ENCODE results near the gene AHSP. TPM values are rescaled to one million over a fixed set of nuclear protein-coding genes. Genes with fewer than 3 reads are reported as not detected.

AHSP gene
- total RNA-seq, 2 donors from 2014 or later = not detected

DNA sequence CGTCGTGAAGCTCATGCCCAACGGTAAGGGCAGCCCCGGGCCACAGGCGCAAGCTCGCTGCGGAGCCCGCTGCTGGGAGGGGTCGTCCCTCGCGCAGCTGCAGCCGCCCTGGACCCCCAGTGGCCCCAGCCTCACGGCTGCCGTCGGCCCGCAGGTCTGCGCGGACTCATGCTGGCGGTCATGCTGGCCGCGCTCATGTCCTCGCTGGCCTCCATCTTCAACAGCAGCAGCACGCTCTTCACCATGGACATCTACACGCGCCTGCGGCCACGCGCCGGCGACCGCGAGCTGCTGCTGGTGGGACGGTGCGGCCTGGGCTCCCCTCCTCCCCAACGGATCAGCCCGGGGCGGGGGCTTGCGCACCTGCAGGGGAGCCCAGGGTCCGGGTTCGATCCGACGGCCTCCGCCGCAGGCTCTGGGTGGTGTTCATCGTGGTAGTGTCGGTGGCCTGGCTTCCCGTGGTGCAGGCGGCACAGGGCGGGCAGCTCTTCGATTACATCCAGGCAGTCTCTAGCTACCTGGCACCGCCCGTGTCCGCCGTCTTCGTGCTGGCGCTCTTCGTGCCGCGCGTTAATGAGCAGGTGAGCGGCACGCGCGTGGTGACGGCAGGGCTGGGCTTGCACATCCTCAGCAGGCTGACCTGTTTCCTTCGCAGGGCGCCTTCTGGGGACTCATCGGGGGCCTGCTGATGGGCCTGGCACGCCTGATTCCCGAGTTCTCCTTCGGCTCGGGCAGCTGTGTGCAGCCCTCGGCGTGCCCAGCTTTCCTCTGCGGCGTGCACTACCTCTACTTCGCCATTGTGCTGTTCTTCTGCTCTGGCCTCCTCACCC is 39.0 kb upstream of the AHSP start:
- no peak overlapping the region for H3K27ac ChIP-seq
- peaks cover 6 to 16% of the 10 kb centered on the region in 2 donors for H3K4me1 ChIP-seq (ENCODE audit: control insufficient read depth in 1 of 2, low read depth in 2 of 2)
- ATAC-seq (ENCODE audit: insufficient number of reproducible peaks, low FRiP score, low read depth) = no peak
- no peaks in the 10 kb centered on the region for H3K27me3 ChIP-seq (replicated peaks; ENCODE audit: insufficient read depth)
- H3K36me3 ChIP-seq = peaks cover 24% of the 10 kb centered on the region
- TF ChIP-seq, protein P1, sequence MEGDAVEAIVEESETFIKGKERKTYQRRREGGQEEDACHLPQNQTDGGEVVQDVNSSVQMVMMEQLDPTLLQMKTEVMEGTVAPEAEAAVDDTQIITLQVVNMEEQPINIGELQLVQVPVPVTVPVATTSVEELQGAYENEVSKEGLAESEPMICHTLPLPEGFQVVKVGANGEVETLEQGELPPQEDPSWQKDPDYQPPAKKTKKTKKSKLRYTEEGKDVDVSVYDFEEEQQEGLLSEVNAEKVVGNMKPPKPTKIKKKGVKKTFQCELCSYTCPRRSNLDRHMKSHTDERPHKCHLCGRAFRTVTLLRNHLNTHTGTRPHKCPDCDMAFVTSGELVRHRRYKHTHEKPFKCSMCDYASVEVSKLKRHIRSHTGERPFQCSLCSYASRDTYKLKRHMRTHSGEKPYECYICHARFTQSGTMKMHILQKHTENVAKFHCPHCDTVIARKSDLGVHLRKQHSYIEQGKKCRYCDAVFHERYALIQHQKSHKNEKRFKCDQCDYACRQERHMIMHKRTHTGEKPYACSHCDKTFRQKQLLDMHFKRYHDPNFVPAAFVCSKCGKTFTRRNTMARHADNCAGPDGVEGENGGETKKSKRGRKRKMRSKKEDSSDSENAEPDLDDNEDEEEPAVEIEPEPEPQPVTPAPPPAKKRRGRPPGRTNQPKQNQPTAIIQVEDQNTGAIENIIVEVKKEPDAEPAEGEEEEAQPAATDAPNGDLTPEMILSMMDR (IDR thresholded peaks at IDR 0.05) = no peak
- no peaks in the 10 kb centered on the region for H3K9me3 ChIP-seq
- peak overlapping the region; percentile 74 for H3K4me3 ChIP-seq
- DNase-seq (ENCODE audit: low spot score) = no peak

DNA sequence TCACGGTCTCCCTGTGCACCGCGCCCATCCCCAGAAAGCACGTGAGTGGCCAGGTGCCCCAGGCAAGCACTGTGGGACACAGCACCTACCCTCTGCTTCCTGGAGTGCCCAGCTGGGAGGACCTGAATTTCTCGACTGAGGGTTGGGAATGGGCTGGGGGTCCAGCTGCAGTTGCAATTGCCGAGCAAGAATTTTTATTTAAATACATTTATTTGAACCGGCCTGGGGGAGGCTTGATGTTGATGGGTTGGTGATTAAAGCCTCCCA is 38.5 kb upstream of the AHSP start:
- DNase-seq (ENCODE audit: low spot score) = no peak
- ATAC-seq (ENCODE audit: insufficient number of reproducible peaks, low FRiP score, low read depth) = no peak

DNA sequence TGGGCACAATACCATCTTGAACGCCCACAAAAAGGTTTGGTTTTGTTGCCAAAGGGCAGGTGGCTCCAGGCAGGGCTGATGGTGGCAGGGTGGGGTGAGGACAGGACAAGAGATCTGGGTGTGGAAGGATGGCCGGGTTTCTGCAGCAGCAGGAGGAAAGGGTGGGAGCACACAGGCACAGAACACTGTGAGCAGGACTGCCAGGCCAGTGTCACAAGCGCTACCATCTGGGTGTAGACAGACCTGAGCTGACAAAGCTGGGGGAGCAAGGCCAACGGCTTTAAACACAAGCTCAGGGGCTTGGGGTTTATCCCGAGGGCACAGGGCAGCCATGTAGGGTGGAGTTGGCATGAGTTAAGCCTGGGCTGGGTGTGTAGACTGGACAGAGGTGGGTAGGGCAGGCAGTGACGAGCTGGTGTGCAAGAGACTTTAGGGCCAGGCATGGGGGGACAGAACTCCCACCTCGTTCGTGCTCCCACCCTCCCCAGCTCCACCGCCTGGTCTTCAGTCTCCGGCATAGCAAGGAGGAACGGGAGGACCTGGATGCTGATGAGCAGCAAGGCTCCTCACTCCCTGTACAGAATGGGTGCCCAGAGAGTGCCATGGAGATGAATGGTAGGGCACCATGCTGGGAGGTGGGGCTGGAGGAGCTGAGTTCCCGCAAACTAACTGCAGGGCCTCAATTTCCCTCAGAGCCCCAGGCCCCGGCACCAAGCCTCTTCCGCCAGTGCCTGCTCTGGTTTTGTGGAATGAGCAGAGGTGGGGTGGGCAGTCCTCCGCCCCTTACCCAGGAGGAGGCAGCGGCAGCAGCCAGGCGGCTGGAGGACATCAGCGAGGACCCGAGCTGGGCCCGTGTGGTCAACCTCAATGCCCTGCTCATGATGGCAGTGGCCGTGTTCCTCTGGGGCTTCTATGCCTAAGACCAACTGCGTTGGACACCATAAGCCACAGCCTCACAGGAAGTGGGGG is 37.8 kb upstream of the AHSP start:
- H3K27me3 ChIP-seq (replicated peaks; ENCODE audit: insufficient read depth) = no peaks in the 10 kb centered on the region
- ATAC-seq (ENCODE audit: insufficient number of reproducible peaks, low FRiP score, low read depth) = no peak
- H3K27ac ChIP-seq = no peak overlapping the region
- no peaks in the 10 kb centered on the region for H3K9me3 ChIP-seq
- H3K36me3 ChIP-seq = peaks cover 27% of the 10 kb centered on the region
- no peak for DNase-seq (ENCODE audit: low spot score)
- TF ChIP-seq, protein P1 (IDR thresholded peaks at IDR 0.05) = no peak
- H3K4me1 ChIP-seq (ENCODE audit: control insufficient read depth in 1 of 2, low read depth in 2 of 2) = peaks cover 6 to 16% of the 10 kb centered on the region in 2 donors
- H3K4me3 ChIP-seq = no peak overlapping the region

More for the DNA sequence above, 38.5 kb upstream of the AHSP start:
- Histone ChIP-seq H3K4me3 (no peak overlapping the region), H3K9me3 (no peaks in the 10 kb centered on the region), H3K27ac (no peak overlapping the region), H3K36me3 (peaks cover 27% of the 10 kb centered on the region), H3K27me3 (replicated peaks; ENCODE audit: insufficient read depth) (no peaks in the 10 kb centered on the region), H3K4me1 (ENCODE audit: control insufficient read depth in 1 of 2, low read depth in 2 of 2) (peaks cover 6 to 16% of the 10 kb centered on the region in 2 donors)
- TF ChIP-seq, protein P1 (IDR thresholded peaks at IDR 0.05) = no peak

DNA sequence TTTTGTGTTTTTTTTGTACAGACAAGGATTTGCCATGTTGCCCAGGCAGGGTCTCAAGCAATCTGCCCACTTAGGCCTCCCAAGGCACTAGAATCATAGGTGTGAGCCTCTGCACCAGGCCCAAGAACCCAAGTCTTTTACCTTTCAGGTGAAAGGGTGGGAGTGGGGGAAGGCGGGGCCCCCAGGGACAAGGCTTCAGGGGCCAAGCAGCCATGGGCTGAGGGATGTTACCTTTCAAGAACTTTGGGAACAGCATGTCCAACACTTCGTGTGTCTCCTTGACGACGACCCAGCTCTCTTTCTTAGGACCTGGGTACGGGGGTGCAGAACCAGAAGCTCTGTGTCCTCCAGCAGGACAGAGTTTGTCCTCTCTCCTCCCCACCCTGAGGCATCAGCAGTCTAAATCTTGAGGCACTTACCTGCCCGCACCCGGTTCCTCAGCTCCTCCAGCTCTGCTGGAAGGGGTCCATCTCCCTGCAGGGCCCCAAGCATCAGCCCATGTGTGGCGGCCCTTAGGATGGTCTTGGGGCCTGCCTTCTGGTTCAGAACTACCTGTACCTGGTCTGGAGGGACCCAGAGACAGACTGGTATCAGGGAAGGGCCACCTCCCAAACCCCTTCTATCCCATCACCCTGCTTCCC is 35.8 kb upstream of the AHSP start:
- TF ChIP-seq, protein P1 (IDR thresholded peaks at IDR 0.05) = no peak
- Histone ChIP-seq H3K36me3 (peaks cover 36% of the 10 kb centered on the region), H3K4me1 (ENCODE audit: control insufficient read depth in 1 of 2, low read depth in 2 of 2) (peaks cover 6 to 16% of the 10 kb centered on the region in 2 donors), H3K27ac (no peak overlapping the region), H3K4me3 (no peak overlapping the region), H3K27me3 (replicated peaks; ENCODE audit: insufficient read depth) (no peaks in the 10 kb centered on the region), H3K9me3 (no peaks in the 10 kb centered on the region)
- ATAC-seq (ENCODE audit: insufficient number of reproducible peaks, low FRiP score, low read depth) (no peak), DNase-seq (ENCODE audit: low spot score) (no peak)
